Panc1 (cell line): Measurements from ENCODE around the gene RGS12. TPM values are rescaled to one million over a fixed set of nuclear protein-coding genes. Genes with fewer than 3 reads are reported as not detected.

Experiments
- ATAC-seq: fragments of 200-7000 bp; cut with Tn5 transposase; 2 replicates; pipeline ENCODE4 v1.9.1; 2020; ENCODE audit warnings: mild to moderate bottlenecking, moderate library complexity
- BruUV-seq: library from RNA; stranded (reverse); fragments of 400-500 nt; replicated peaks from 2 replicates; lab custom pipeline; 2021; lab: Mats Ljungman, UMichigan
- CTCF ChIA-PET: fragments of 300-600 bp; sonication (Branson Sonifier 250); formaldehyde crosslinking; loops from one replicate; lab custom pipeline; 2022; ENCODE audit warnings: antibody characterized with exemption; lab: Charles Lee
- POLR2A ChIA-PET: fragments of 300-600 bp; sonication (Branson Sonifier 250); formaldehyde crosslinking; loops from one replicate; lab custom pipeline; 2022; ENCODE audit warnings: antibody characterized with exemption; lab: Charles Lee
- DNase-seq: peaks from one replicate; pipeline ENCODE4 v3.0.0-alpha.2; 2010; ENCODE audit warnings: low read depth, low spot score
- H3K27ac ChIP-seq: 2 replicates; pipeline ENCODE4 v1.5.1; 2011; ENCODE audit warnings: mild to moderate bottlenecking, low read length, inconsistent platforms
- H3K27me3 ChIP-seq: fragments of 200-500 bp; sonication (Bioruptor generic); 2 replicates; pipeline ENCODE4 v1.6.0; 2014; ENCODE audit warnings: low read length, inconsistent platforms; ENCODE audit not compliant: control insufficient read depth, insufficient read depth
- H3K36me3 ChIP-seq: fragments of 200-500 bp; sonication (Bioruptor generic); 2 replicates; pipeline ENCODE4 v1.5.1; 2014; ENCODE audit warnings: inconsistent platforms, mild to moderate bottlenecking, low read length, moderate library complexity; ENCODE audit not compliant: control insufficient read depth, insufficient read depth
- H3K4me1 ChIP-seq: 2 replicates; pipeline ENCODE4 v1.5.1; 2011; ENCODE audit warnings: inconsistent platforms, mild to moderate bottlenecking, low read length, moderate library complexity; ENCODE audit not compliant: control insufficient read depth, insufficient read depth
- H3K4me3 ChIP-seq, 2 experiments: 2 replicates each; pipeline ENCODE4 v1.5.1; 2011 to 2012; ENCODE audit warnings: low read depth in 2 of 2, low read length in 2 of 2, mild to moderate bottlenecking in 2 of 2, inconsistent platforms in 1 of 2, moderate library complexity in 1 of 2
- H3K9me3 ChIP-seq: fragments of 200-500 bp; sonication (Bioruptor generic); 2 replicates; pipeline ENCODE4 v1.5.1; 2014; ENCODE audit warnings: low read depth, mild to moderate bottlenecking, inconsistent platforms, low read length, moderate library complexity; ENCODE audit not compliant: control insufficient read depth, insufficient read depth
- CTCF ChIP-seq: fragments of 450-650 bp; IDR thresholded peaks from 2 replicates; pipeline ENCODE4 v1.5.1; 2017; ENCODE audit warnings: mild to moderate bottlenecking
- POLR2AphosphoS5 ChIP-seq: IDR thresholded peaks from 2 replicates; pipeline ENCODE4 v1.6.1; 2012; ENCODE audit warnings: mild to moderate bottlenecking, low read depth, low read length, moderate library complexity
- REST ChIP-seq, 2 experiments: IDR thresholded peaks; 2 replicates each; pipeline ENCODE4 v1.6.1; 2011 to 2012; ENCODE audit warnings: low read depth in 2 of 2, control low read depth in 1 of 2, low read length in 1 of 2, mild to moderate bottlenecking in 1 of 2, moderate library complexity in 1 of 2; ENCODE audit not compliant: insufficient read depth in 1 of 2
- SIN3A ChIP-seq: IDR thresholded peaks from 2 replicates; pipeline ENCODE4 v1.6.1; 2012; ENCODE audit warnings: low read depth, mild to moderate bottlenecking, low read length, moderate library complexity, borderline replicate concordance; ENCODE audit not compliant: insufficient read depth
- TCF7L2 ChIP-seq: IDR thresholded peaks from 2 replicates; pipeline ENCODE4 v1.6.1; 2011; ENCODE audit warnings: mild to moderate bottlenecking, low read depth, low read length, inconsistent platforms
- in situ Hi-C: cut with HindIII; loops from 2 replicates; pipeline ENCODE4 v1.10.0; 2016; ENCODE audit warnings: low sequenced_read_pairs, low pct_unique_long_range_greater_than_20kb
- intact Hi-C: fragments of 100-400 bp; cut with micrococcal nuclease; formaldehyde crosslinking; loops from one replicate; pipeline ENCODE4 v1.10.0; 2022; ENCODE audit not compliant: unreplicated experiment
- total RNA-seq: library from RNA; stranded (reverse); gene quantifications from one replicate; pipeline ENCODE4 v1.2.1, GENCODE V29; 2021; ENCODE audit not compliant: unreplicated experiment

Gene RGS12
- total RNA-seq, 1 experiment from 2014 or later, result 24.3 TPM

GRCh38 chr4:3245676-3246075 is 47.1 kb upstream of the RGS12 start:
- no peak for TF ChIP-seq CTCF
- TF ChIP-seq REST (IDR thresholded peaks at IDR 0.05; ENCODE audit: insufficient read depth in 1 of 2, low read depth in 2 of 2, low read length in 1 of 2), result no peak
- Histone ChIP-seq H3K4me1 (no peaks in the 10 kb centered on the region), H3K27ac (no peak overlapping the region), H3K4me3 (no peak overlapping the region), H3K36me3 (no peaks in the 10 kb centered on the region), H3K27me3 (no peaks in the 10 kb centered on the region), H3K9me3 (no peaks in the 10 kb centered on the region)
- BruUV-seq, result no TSS peak
- DNase-seq (no peak), ATAC-seq (no peak)
- CTCF ChIA-PET, result no interaction called here
- POLR2A ChIA-PET, result no interaction called here
- in situ Hi-C loops, result no loop called here
- intact Hi-C loops, result no loop called here

GRCh38 chr4:3246458-3247398 is 46.1 kb upstream of the RGS12 start:
- ChIA-PET POLR2A (no interaction called here), CTCF (no interaction called here)
- DNase-seq (no peak), ATAC-seq (peak; percentile 44; the same call in 1 of the 2 replicates)
- Histone ChIP-seq H3K27ac (no peak overlapping the region), H3K27me3 (no peaks in the 10 kb centered on the region), H3K36me3 (no peaks in the 10 kb centered on the region), H3K9me3 (no peaks in the 10 kb centered on the region), H3K4me3 (no peak overlapping the region), H3K4me1 (no peaks in the 10 kb centered on the region)
- in situ Hi-C loops, result no loop called here
- TF ChIP-seq SIN3A (no peak), CTCF (no peak; the same call in 1 of the 2 replicates), TCF7L2 (no peak), REST (IDR thresholded peaks at IDR 0.05; ENCODE audit: insufficient read depth in 1 of 2, low read depth in 2 of 2, low read length in 1 of 2) (peak; percentile 49 to 54; a peak in 2 of 4 replicates), POLR2AphosphoS5 (no peak)
- no TSS peak for BruUV-seq
- intact Hi-C loops, result no loop called here
